WI38 (cell line): ENCODE results near the gene TNFSF11.

Experiments
- H3K4me3 ChIP-seq: 2 replicates; pipeline ENCODE4 v1.5.1; 2011; ENCODE audit warnings: low read depth, mild to moderate bottlenecking, control low read depth, low read length
- TF ChIP-seq, protein P1 (sequence below): IDR thresholded peaks from 2 replicates; pipeline ENCODE4 v1.5.1; 2012; ENCODE audit warnings: low read depth, mild to moderate bottlenecking, control low read depth, low read length

The TNFSF11 gene

DNA sequence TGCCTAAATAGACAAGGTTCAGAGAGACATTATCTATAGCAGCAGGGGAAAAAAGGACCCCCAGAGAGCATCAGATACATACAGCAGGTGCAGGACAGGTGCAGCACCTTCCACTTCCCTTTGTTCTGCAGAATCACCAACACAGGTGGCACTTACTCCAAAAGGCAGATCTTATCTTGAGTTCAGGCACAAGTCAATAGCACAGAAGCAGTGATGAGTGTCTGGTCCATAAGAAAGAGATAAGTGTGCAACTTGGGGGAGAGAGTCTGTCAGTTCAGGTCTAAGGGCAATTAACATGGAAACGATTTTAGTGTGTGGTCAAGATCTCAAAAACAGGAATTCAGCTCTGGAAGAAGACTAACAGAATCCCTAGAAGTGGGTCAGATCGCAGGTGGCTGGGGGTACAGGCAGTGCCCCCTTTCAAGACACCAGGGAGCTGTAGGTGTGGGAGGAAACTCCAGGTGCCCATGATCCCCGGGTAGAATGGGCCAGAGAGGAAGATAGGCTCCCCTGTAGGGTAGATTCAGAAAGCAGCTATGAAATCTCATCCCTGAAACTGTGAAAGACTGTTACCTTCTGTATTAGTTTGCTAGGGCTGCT lies 40.6 kb downstream of the TNFSF11 start:
- TF ChIP-seq, protein P1, sequence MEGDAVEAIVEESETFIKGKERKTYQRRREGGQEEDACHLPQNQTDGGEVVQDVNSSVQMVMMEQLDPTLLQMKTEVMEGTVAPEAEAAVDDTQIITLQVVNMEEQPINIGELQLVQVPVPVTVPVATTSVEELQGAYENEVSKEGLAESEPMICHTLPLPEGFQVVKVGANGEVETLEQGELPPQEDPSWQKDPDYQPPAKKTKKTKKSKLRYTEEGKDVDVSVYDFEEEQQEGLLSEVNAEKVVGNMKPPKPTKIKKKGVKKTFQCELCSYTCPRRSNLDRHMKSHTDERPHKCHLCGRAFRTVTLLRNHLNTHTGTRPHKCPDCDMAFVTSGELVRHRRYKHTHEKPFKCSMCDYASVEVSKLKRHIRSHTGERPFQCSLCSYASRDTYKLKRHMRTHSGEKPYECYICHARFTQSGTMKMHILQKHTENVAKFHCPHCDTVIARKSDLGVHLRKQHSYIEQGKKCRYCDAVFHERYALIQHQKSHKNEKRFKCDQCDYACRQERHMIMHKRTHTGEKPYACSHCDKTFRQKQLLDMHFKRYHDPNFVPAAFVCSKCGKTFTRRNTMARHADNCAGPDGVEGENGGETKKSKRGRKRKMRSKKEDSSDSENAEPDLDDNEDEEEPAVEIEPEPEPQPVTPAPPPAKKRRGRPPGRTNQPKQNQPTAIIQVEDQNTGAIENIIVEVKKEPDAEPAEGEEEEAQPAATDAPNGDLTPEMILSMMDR, result no peak
- H3K4me3 ChIP-seq, result no peak overlapping the region

DNA sequence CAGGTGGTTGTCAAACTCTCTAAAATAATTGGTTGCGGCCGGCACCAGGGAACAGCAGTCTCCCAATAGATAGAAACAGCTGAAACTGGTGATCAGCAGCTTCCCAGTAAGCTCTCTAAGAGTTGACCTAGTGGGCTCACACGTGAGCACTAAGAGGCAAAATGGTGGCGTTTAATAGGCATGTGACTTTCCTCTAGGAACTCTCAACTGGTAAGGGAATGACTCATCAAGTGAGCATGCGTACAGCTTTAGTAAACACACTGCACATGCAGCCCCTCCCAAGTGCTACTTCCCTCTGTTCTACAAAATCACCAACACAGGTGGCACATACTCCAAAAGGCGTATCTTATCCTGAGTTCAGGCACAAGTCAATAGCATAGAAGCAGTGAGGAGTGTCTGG lies 41.7 kb downstream of the TNFSF11 start:
- TF ChIP-seq, protein P1, result no peak
- H3K4me3 ChIP-seq, result no peak overlapping the region

DNA sequence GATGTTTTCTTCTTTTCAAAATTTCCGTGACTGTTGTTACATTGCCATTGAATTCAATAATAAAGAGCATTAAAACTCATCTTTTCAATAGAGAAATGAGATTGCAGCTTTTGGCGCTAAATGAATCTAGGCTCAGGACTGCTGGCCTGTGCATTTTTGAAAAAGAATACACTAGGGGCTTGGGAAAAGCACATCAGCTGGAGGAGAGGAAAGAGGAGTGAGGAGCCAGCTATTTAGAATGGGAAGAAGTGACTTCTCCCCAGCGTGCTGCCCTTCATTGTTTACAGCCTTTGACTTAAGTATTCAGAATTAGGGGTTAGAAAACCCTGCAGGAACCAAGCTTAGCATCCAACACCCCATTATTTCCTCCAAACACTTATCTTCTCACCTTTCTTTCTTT lies 43.3 kb downstream of the TNFSF11 start:
- TF ChIP-seq, protein P1, result no peak

DNA sequence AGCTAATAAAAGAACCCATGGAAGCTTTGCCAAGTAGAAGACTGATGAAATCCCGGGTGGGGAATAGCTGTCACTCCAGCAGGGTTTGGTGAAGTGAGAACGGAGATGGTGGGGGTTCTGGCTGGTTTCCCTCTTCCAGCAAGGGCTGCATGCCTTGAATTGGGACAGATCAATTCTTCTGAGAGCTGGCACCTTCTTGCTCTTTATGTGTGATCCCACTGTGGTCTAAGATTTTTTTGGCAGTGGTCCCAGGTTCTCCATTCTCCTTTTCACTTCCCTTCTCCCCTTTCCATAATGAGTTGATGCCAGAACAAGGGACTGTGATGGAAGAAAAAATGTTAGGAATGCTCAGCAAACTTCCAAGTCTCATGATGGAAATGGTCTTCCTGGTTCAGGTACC lies 50.0 kb downstream of the TNFSF11 start:
- H3K4me3 ChIP-seq, result no peak overlapping the region
- TF ChIP-seq, protein P1, result no peak

More for the DNA sequence above, 43.3 kb downstream of the TNFSF11 start:
- H3K4me3 ChIP-seq, result no peak overlapping the region

DNA sequence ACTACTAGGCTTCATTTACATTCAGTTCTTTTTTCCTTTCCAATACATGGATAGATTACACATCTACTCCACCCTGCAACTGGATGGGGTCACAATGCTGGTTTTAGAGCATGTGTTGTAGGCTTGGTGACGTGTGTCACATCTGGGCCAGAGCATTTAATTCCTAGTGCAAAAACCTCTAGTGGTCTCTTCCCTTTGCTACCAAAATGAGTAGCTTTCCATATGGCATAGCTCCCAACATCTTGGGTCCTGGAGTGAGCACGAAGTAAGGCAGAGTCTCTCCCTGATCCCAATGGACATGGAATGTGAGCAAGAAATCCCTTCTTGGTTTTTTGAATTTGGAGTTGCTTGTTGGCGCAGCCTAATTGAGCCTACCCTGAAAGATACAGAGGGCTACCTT lies 51.7 kb downstream of the TNFSF11 start:
- H3K4me3 ChIP-seq, result no peak overlapping the region
- TF ChIP-seq, protein P1, result no peak

DNA sequence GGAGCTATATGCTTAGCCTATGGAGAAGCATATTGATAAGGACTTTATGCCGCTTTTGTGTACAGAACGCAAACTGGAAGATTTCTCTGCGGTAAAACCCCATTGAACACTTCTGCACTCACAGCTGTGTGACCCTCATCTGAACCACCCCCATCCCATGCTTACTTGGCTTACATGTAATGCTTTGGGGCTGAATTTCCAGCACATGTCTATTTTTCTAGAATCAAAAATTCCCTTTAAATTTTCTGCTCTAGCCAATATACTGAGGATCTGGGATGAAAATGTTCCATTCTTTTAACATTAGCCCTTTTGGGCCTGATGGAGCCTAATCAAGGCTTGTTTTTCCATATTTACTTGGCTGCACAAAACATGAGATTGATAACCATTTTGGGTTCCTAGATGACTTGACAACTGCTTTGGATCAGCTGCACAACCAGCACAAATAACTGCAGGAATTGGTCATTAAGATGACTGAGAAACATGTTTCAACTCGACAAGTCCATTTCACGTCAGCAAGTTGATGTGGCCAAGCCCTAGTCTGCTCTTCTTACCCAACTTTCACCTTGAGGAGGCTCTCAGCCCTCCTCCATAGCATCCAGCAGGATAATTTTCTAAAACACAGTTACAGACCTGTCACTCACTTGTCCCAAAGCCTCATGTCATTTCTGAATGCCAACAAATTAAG lies 52.4 kb downstream of the TNFSF11 start:
- TF ChIP-seq, protein P1, result no peak
- no peak overlapping the region for H3K4me3 ChIP-seq

DNA sequence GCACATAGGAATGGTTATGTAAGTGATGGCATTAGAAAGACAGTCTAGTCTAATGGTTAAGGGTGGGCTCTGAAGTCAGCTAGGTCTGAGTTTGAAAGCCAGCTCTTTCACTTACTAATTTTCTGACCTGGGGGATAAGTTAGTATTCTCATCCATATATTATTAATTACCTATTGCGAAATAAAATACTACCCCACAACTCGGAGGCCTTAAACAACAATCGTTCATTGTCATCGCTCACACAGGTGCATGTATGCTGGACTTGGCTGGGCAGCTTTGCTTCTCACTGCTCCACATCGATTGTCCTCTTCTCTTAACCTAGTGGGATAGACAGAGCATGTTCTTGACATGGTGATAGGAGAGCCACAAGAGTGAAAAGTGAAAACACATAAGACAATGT lies 54.7 kb downstream of the TNFSF11 start:
- TF ChIP-seq, protein P1, result no peak
- no peak overlapping the region for H3K4me3 ChIP-seq
